Spleen (tissue), 7 donors: ENCODE measurements around the gene PHF21A.

Experiments
- CTCF ChIP-seq, 11 experiments: fragments of 200-600 bp in 7 of 11; fragments of 450-650 bp in 4 of 11; sonication (generic) in 4 of 11; IDR thresholded peaks in 8 of 11; conservative IDR thresholded peaks in 3 of 11; 1 replicate in 7 of 11; 2 replicates in 4 of 11; pipeline versions ENCODE4 v1.4.0 to v1.8.0; 2016 to 2021; ENCODE audit warnings: antibody characterized with exemption in 11 of 11, inconsistent platforms in 4 of 11, mild to moderate bottlenecking in 1 of 11
- POLR2A ChIP-seq, 3 donors: fragments of 450-650 bp; IDR thresholded peaks; one replicate each; pipeline ENCODE4 v1.5.1; 2017; ENCODE audit warnings: antibody characterized with exemption in 3 of 3, mild to moderate bottlenecking in 1 of 3
- donor health status: DM: no; HTN: no; CAD: no; lungs with moderate emphysema.
- donor health status: DM: no; HTN: no; CAD: no.
- donor health status: DM: no; HTN: no; CAD: no.

DNA sequence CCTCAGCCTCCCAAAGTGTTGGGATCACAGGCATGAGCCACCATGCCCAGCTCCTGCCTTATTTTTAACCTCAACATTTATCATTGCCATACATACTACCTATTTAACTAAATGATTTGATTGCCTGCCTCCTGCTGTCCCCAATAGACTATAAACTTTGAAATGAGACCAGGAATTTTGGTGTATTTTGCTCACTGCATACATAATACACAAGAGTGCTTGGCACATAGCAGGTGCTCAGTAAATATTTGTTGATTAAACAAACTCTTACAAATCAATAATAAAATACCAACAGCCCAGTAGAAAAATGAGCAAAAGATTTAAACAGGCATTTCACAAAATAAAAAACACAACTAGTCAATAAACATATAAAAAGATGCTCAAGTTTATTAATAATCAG, 49.5 kb upstream of the PHF21A start:
- TF ChIP-seq CTCF (IDR thresholded peaks at IDR 0.05 in 8 of 11, conservative IDR thresholded peaks at IDR 0.05 in 3 of 11) (no peak), POLR2A (IDR thresholded peaks at IDR 0.05) (no peak)
